ENCODE results near the gene TIMM9.
A peak's percentile ranks its signal among the peaks of the same experiment; 100 is the strongest.
"Not testable (repeated sequence)": the region's sequence is repeated elsewhere in the genome, so short reads cannot be mapped to it uniquely, and the experiment has no call there.

The TIMM9 gene

GRCh38 chr14:58427281-58428117 is at the start of gene TIMM9, which contains the start of gene KIAA0586:
Gene TIMM9, minus strand, starts transcription at chr14:58427531. Its CDS starts 15,586 bp downstream, at chr14:58411945.
Gene KIAA0586, plus strand, starts transcription at chr14:58427719. Its CDS starts 546 bp downstream, at chr14:58428265.
- DNase-seq (ENCODE audit: low read depth): peak; percentile 98

GRCh38 chr14:58476320-58476719 is 49.0 kb upstream of the TIMM9 start:
- DNase-seq (ENCODE audit: low read depth): no peak

GRCh38 chr14:58469309-58469708 is 42.0 kb upstream of the TIMM9 start:
- no peak for DNase-seq (ENCODE audit: low read depth)

DNA sequence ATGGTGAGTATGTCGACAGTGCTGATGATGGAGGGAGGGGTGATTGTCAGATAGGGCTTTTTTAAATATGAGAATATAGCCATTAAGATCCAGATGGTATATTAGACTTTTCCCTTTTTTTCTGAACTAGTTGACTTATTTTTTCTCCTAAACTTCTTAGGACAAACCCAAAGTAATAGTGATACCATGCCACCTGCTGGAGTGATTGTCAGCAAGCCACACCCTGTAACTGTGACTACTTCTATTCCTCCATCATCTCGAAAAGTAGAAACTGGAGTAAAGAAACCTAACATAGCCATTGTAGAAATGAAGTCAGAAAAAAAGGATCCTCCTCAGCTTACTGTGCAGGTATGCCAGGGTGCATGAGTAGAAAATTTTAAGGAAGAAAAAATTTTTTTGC is 40.2 kb upstream of the TIMM9 start:
- no peak for DNase-seq (ENCODE audit: low read depth)

GRCh38 chr14:58466459-58466858 is 39.1 kb upstream of the TIMM9 start:
- no peak for DNase-seq (ENCODE audit: low read depth)

GRCh38 chr14:58465421-58465820 is 38.1 kb upstream of the TIMM9 start:
- DNase-seq (ENCODE audit: low read depth): peak; percentile 53

DNA sequence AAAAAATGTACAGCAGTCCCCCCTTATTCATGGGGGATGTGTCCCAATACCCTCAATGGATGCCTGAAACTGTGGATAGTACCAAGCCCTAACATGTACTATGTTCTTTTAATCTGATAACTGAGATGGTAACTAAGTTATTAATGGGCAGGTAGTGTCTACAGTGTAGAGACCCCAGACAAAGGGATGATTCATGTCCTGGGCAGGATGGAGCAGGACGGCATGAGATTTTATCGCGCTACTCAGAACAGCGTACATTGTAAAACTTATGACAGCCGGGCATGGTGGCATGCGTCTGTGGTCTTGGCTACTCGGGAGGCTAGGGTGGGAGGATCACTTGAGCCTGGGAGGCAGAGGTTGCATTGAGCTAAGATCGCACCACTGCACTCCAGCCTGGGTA is 37.3 kb upstream of the TIMM9 start:
- no peak for DNase-seq (ENCODE audit: low read depth)

DNA sequence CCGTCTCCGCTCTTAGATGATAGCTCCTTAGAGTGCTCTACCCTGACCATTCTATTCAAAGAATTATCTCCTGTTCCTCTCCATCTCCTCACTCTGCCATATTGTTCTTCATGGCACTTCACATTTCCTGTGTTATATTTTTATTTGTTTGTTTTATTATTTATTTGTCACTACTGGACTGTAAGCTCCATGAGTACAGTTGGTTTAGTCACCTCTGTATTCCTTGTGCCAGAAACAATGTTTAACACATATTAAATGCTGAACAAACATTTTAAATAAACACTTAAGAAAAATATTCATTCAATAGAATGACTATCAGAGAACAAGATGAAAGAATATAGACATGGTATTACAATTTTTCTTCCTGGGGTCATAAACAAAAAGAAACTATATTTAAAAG is 35.8 kb upstream of the TIMM9 start:
- no peak for DNase-seq (ENCODE audit: low read depth)

DNA sequence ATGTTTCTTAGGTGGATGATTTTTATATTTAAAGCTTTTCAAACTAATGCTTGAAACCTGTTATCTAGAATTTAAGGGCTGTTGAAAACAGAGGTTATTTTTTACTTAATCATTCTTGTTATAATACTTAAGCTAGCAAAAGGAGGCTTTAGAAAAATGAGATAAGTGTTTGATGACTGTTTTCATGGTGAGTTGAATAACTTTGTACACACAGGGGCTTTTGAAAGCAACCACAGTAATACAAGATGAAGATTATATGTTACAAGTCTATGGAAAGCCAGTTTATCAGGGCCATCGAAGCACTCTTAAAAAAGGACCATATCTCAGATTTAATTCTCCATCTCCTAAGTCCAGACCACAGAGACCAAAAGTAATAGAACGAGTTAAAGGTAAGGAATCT is 33.4 kb upstream of the TIMM9 start:
- DNase-seq (ENCODE audit: low read depth): no peak

GRCh38 chr14:58455593-58456265 is 28.4 kb upstream of the TIMM9 start:
- no peak for DNase-seq (ENCODE audit: low read depth)

DNA sequence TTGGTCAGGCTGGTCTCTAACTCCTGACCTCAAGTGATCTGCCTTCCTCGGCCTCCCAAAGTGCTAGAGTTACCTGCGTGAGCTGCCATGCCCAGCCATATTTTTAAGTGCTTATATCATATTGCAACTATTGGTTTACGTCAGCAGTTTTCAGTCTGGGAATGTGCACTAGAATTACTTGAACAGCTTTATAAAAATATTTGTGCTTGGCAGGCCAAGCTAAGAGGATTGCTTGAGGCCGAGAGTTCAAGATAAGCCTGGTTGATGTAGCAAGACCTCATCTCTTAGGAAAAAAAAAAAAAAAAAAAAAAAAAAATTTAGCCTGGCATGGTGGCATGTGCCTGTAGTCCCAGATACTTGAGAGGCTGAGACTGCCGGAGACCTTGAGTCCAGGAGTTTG is 17.3 kb upstream of the TIMM9 start:
- peak; percentile 86 for DNase-seq (ENCODE audit: low read depth)

GRCh38 chr14:58439476-58439875 is 12.1 kb upstream of the TIMM9 start:
- no peak for DNase-seq (ENCODE audit: low read depth)

GRCh38 chr14:58430156-58430555 is 2.8 kb upstream of the TIMM9 start:
- peak; percentile 87 for DNase-seq (ENCODE audit: low read depth)

DNA sequence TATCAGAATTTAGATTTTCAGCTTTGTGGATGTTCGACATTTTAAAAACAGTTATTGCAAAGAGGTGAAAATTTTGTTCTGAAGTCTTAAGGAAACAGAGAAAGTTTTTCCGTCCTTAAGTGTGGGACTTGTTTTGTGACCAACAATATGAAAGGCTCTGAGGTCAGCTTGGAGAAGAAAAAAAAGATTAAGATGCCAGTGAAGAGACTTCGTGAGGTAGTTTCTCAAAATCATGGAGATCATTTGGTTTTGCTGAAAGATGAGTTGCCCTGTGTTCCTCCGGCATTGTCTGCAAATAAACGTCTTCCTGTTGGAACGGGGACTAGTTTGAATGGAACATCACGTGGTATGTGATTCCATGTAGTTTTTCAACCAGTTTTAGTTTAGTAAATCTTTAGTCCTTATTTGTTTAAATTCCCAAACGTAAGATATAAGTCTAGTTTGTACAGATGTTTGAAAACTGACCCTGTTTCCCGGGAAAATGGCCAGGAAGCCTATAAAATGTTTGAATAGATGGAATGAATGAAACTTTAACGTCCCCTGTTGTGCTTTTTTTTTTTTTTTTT is 870 bp upstream of the TIMM9 start:
- peak; percentile 55 for DNase-seq (ENCODE audit: low read depth)

- DNase-seq (ENCODE audit: low read depth): peak; percentile 68
Measured at GRCh38 chr14:58426670-58427280, 556 bp downstream of the TIMM9 start.

GRCh38 chr14:58416934-58417333 is 10.4 kb downstream of the TIMM9 start:
- DNase-seq (ENCODE audit: low read depth): not testable (repeated sequence)

DNA sequence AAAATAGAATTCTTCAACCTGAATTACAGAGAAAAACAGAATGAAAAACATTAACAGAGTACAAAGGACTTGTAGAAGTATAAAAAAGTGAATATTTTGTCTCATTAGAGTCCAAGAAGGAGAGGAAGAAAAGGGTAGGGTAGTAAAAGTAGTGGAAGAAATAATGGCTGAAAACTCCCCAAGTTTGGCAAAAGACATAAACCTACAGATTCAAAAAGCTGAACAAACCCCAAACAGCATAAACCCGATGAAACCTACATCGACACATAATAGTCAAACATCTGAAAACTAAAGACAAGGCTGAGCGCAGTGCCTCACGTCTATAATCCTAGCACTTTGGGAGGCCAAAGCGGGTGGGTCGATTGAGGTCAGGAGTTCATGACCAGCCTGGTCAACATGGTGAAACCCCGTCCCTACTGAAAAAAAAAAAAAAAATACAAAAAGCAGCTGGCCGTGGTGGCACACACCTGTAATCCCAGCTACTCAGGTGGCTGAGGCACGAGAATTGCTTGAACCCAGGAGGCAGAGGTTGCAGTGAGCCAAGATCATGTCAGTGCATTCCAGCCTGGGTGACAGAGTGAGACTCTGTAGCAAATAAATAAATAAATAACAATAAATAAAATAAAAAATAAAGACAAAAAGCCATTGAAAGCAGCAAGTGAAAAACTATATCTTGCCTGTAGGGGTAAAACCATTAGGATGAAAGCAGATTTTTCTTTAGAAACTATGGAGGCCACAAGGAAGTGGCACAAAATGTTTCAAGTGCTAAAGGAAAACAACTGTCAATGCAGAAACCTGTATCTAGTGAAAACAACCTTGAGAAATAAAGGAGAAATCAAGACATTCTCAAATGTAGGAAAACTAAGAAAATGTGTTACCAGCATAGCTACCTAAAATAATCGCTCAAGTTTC is 11.4 kb downstream of the TIMM9 start:
- no peak for DNase-seq (ENCODE audit: low read depth)

DNA sequence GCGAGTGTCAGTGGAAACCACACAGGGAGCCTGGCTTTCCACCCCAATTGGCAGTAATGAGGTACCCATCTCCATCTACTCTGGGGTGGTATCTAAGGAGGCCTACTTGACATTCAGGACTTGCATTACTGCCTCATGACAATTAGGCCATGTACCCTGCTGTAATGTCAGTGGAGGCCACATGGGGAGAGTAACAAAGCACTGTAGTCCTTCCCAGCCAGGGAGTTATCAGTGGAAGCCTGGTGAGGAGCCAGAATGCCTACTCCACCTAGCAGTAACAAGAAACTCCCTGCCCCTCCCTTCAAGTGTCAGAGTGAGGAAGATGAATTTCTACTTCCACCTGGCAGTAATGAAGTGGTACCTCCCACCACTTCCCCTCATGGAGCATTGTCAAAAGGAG is 12.5 kb downstream of the TIMM9 start:
- DNase-seq (ENCODE audit: low read depth): no peak

- no peak for DNase-seq (ENCODE audit: low read depth)
Measured at GRCh38 chr14:58408681-58409215, 18.6 kb downstream of the TIMM9 start.

GRCh38 chr14:58401587-58401986 is 25.7 kb downstream of the TIMM9 start:
- no peak for DNase-seq (ENCODE audit: low read depth)

DNA sequence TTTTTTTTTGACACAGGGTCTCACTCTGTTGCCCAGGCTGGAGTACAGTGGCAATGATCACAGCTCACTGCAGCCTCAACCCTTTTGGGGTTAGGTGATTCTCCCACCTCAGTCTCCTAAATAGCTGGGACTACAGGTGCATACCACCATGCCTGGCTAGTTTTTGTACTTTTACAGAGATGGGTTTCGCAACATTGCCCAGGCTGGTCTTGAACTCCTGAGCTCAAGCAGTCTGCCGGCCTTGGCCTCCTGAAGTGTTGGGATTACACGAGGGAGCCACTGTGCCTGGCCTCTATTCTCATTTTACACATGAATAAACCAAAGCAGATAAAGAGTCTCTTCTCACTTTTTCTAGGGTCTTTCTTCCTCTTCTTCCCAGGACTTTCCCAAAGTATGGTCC is 28.4 kb downstream of the TIMM9 start:
- DNase-seq (ENCODE audit: low read depth): no peak
